A673 (cell line): Measurements from ENCODE around the gene KLK5.

Experiments
- EZH2 ChIP-seq: fragments of 200-600 bp; sonication (generic); IDR thresholded peaks from 2 replicates; pipeline ENCODE4 v1.6.1; 2017; ENCODE audit warnings: borderline replicate concordance, low read depth, mild to moderate bottlenecking, mixed read lengths, antibody characterized with exemption, low read length; ENCODE audit not compliant: poor library complexity, severe bottlenecking
- TF ChIP-seq, protein P1 (sequence below): fragments of 300-800, 200-600 bp; sonication (generic); conservative IDR thresholded peaks from 2 replicates; pipeline ENCODE4 v1.5.1; 2017; ENCODE audit warnings: low read depth, mild to moderate bottlenecking, antibody characterized with exemption, low read length, moderate library complexity, mixed read lengths

GRCh38 chr19:50947123-50947522, 5.7 kb downstream of the KLK5 start:
- TF ChIP-seq, protein P1, sequence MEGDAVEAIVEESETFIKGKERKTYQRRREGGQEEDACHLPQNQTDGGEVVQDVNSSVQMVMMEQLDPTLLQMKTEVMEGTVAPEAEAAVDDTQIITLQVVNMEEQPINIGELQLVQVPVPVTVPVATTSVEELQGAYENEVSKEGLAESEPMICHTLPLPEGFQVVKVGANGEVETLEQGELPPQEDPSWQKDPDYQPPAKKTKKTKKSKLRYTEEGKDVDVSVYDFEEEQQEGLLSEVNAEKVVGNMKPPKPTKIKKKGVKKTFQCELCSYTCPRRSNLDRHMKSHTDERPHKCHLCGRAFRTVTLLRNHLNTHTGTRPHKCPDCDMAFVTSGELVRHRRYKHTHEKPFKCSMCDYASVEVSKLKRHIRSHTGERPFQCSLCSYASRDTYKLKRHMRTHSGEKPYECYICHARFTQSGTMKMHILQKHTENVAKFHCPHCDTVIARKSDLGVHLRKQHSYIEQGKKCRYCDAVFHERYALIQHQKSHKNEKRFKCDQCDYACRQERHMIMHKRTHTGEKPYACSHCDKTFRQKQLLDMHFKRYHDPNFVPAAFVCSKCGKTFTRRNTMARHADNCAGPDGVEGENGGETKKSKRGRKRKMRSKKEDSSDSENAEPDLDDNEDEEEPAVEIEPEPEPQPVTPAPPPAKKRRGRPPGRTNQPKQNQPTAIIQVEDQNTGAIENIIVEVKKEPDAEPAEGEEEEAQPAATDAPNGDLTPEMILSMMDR: no peak
- no peak for TF ChIP-seq EZH2
